Stimulated activated CD8-positive, alpha-beta memory T cell treated with anti-CD3 and anti-CD28 coated beads, Interleukin-12 subunit alpha, Interleukin-12 subunit beta, amount 100 ng/mL, for 1 hour (primary cell): ENCODE measurements around the gene DEGS2.
"Not testable (repeated sequence)": the region's sequence is repeated elsewhere in the genome, so short reads cannot be mapped to it uniquely, and the experiment has no call there.

Source experiments
- DNase-seq: peaks from one replicate; pipeline ENCODE4 v3.0.0-alpha.2; 2020; ENCODE audit warnings: low read depth

Gene DEGS2

GRCh38 chr14:100159094-100159864 lies at the start of gene DEGS2:
DEGS2 (minus strand) TSS chr14:100159645; CDS start chr14:100159587, 58 bp downstream.
- DNase-seq: peak; percentile 25

- not testable (repeated sequence) for DNase-seq
Observed at GRCh38 chr14:100208136-100208535, 48.7 kb upstream of the DEGS2 start.

GRCh38 chr14:100207588-100207987 lies 48.1 kb upstream of the DEGS2 start:
- not testable (repeated sequence) for DNase-seq

GRCh38 chr14:100204835-100205167 lies 45.4 kb upstream of the DEGS2 start:
- not testable (repeated sequence) for DNase-seq

GRCh38 chr14:100203962-100204834 lies 44.8 kb upstream of the DEGS2 start:
- DNase-seq: no peak

- DNase-seq: no peak
Observed at GRCh38 chr14:100203146-100203545, 43.7 kb upstream of the DEGS2 start.

GRCh38 chr14:100202712-100203111 lies 43.3 kb upstream of the DEGS2 start:
- DNase-seq: no peak

- DNase-seq: no peak
Observed at GRCh38 chr14:100201701-100202100, 42.3 kb upstream of the DEGS2 start.

GRCh38 chr14:100200311-100200710 lies 40.9 kb upstream of the DEGS2 start:
- DNase-seq: no peak

- DNase-seq: no peak
Observed at GRCh38 chr14:100199240-100199860, 39.9 kb upstream of the DEGS2 start.

- DNase-seq: no peak
Observed at GRCh38 chr14:100193417-100194357, 34.2 kb upstream of the DEGS2 start.

- peak; percentile 99 for DNase-seq
Observed at GRCh38 chr14:100192672-100193416, 33.4 kb upstream of the DEGS2 start.

GRCh38 chr14:100192250-100192671 lies 32.8 kb upstream of the DEGS2 start:
- DNase-seq: no peak

GRCh38 chr14:100191584-100192249 lies 32.3 kb upstream of the DEGS2 start:
- DNase-seq: no peak

- no peak for DNase-seq
Observed at GRCh38 chr14:100190126-100190525, 30.7 kb upstream of the DEGS2 start.

- no peak for DNase-seq
Observed at GRCh38 chr14:100188392-100189030, 29.1 kb upstream of the DEGS2 start.

- DNase-seq: no peak
Observed at GRCh38 chr14:100187247-100187833, 27.9 kb upstream of the DEGS2 start.

GRCh38 chr14:100181876-100182551 lies 22.6 kb upstream of the DEGS2 start:
- DNase-seq: not testable (repeated sequence)

- DNase-seq: not testable (repeated sequence)
Observed at GRCh38 chr14:100180671-100181070, 21.2 kb upstream of the DEGS2 start.
